Heart left ventricle (tissue), 16 donors: ENCODE results near the gene C5AR2. TPM values are rescaled to one million over a fixed set of nuclear protein-coding genes. Genes with fewer than 3 reads are reported as not detected.
A peak's percentile ranks its signal among the peaks of the same experiment; 100 is the strongest.

ENCODE experiments used
- ATAC-seq, 4 donors: fragments of 200-7000 bp; cut with Tn5 transposase; one replicate each; pipeline ENCODE4 v1.9.1; 2020 to 2022; ENCODE audit warnings: moderate library complexity in 4 of 4, mild to moderate bottlenecking in 3 of 4, moderate number of reproducible peaks in 1 of 4
- DNase-seq, 5 donors: peaks; one replicate each; pipeline ENCODE4 v3.0.0-alpha.2; 2020
- H3K27ac ChIP-seq, 12 donors: fragments of 200-600 bp; sonication (generic) in 4 of 12; one replicate each; pipeline versions ENCODE4 v1.5.0 to v1.8.0; 2016 to 2022; ENCODE audit warnings: mild to moderate bottlenecking in 2 of 12
- H3K27me3 ChIP-seq, 9 donors: fragments of 200-600 bp; sonication (generic) in 2 of 9; one replicate each; pipeline versions ENCODE4 v1.5.1 to v1.8.0; 2016 to 2022; ENCODE audit warnings: mild to moderate bottlenecking in 3 of 9
- H3K36me3 ChIP-seq, 9 donors: fragments of 200-600 bp; sonication (generic) in 2 of 9; one replicate each; pipeline versions ENCODE4 v1.5.0 to v1.8.0; 2018 to 2022; ENCODE audit warnings: mild to moderate bottlenecking in 2 of 9
- H3K4me1 ChIP-seq, 12 donors: fragments of 200-600 bp; sonication (generic) in 4 of 12; one replicate each; pipeline versions ENCODE4 v1.5.0 to v1.8.0; 2016 to 2022; ENCODE audit warnings: mild to moderate bottlenecking in 3 of 12
- H3K4me3 ChIP-seq, 12 donors: fragments of 200-600 bp; sonication (generic) in 4 of 12; one replicate each; pipeline versions ENCODE4 v1.5.0 to v1.8.0; 2017 to 2022; ENCODE audit warnings: mild to moderate bottlenecking in 9 of 12, moderate library complexity in 4 of 12
- H3K9me3 ChIP-seq, 12 donors: fragments of 200-600 bp; sonication (generic) in 4 of 12; one replicate each; pipeline versions ENCODE4 v1.5.0 to v1.8.0; 2016 to 2022; ENCODE audit warnings: mild to moderate bottlenecking in 1 of 12
- POLR2A ChIP-seq, 2 donors: fragments of 450-650 bp; IDR thresholded peaks; one replicate each; pipeline ENCODE4 v1.6.1; 2017; ENCODE audit warnings: antibody characterized with exemption in 2 of 2, mild to moderate bottlenecking in 2 of 2, moderate library complexity in 2 of 2
- WGBS, 4 donors: extraction: QIAGEN DNeasy Blood & Tissue Kit in 2 of 4; methylation state at CpG; one replicate each; pipeline versions ENCODE4 v1.1.5 to v1.1.7; 2013 to 2018; 5-methylcytosine and 5-hydroxymethylcytosine counted together
- intact Hi-C, 10 donors: fragments of 100-400 bp; cut with DNase I; formaldehyde crosslinking; loops; one replicate each; pipeline versions ENCODE4 v1.11.1 to v1.14.2; 2022
- polyA plus RNA-seq, 2 donors: library from polyadenylated mRNA; stranded (reverse); fragments of 200-250 nt; gene quantifications; one replicate each; pipeline ENCODE4 v1.2.3, GENCODE V29; 2013
- total RNA-seq, 9 donors: library from RNA; depleted of rRNA in 2 of 9; stranded (reverse); fragments of >200 nt in 2 of 9; fragmentation: NEBNext Ultra II Directional in 3 of 9; extraction: Animal tissue kit (Norgen Biotek cat#: 25700) in 3 of 9; gene quantifications; one replicate each; pipeline versions ENCODE4 v1.1.0 to v1.2.4, GENCODE V29; 2016 to 2023
- TF ChIP-seq, protein P1 (sequence below), 12 donors: fragments of 200-600 bp; sonication (generic) in 4 of 12; IDR thresholded peaks; one replicate each; pipeline versions ENCODE4 v1.5.0 to v1.8.0; 2018 to 2022; ENCODE audit warnings: antibody characterized with exemption in 12 of 12, mild to moderate bottlenecking in 5 of 12
- donor health status: ischemic (EF 13 %, LVEDD 7.1; RV severe dilation, severe dysfunction).
- donor health status: healthy with polysubstance abuse.
- donor health status: DM: no; HTN: yes; CAD: no.
- donor health status: DM: no; HTN: no; CAD: no.
- donor health status: ischemic (EF 25% LVEDD 6.9; RV normal size, moderate dysfunction).
- donor health status: ischemic (EF 25% LVEDD 5.7; RV mildly dilated, moderate dysfunction).
- donor health status: healthy.
- donor health status: DM: yes; HTN: yes; CAD: no.
- donor health status: ischemic (EF 35%, LVEDD 5.7; RV mildly dilated, moderate dysfunction).
- donor health status: nonischemic (EF 11% LVEDD 7.7; RV severe dilation, severe dysfunction).
- donor health status: DM: yes; HTN: yes; CAD: no.
- donor health status: PGD.
- donor health status: ischemic (EF 29% LVEDD 5.4; RV normal size, mild dysfunction).
- donor health status: nonischemic (EF 23%, LVEDD 6.1; RV moderate dilation, normal function).

The C5AR2 gene
- total and polyA plus RNA-seq, 11 donors: 0.12 to 3.3 (median 0.55) TPM

DNA sequence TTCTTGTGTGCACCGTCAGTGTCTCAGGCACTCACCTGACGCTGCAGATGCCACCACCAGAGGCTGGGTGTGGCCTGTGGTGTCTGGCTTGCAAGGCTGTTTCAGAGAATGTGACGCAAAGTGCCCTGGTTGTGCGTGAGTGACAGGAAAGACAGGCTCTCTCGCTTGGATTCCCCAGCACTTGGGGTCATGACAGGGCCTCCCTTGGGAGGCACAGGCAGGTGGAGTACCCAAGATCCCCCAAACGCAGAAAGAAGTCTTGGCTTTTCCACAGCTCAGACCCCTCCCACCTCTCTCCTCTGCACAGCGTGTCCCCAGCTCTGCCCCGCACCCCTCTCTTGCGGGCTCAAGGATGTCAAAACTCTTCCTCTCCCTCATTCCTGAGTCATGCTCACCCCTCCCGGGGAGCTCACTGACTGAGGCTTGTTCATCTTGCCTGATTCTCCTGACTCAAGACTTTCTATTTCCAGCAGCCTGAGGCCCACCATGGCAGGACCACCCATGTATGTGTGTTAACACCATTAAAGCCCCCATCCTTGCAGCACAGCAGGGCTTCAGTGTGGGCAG is 38.2 kb downstream of the C5AR2 start:
- Histone ChIP-seq H3K4me1 (peaks cover 0 to 14% (median 0%) of the 10 kb centered on the region in 12 donors), H3K27ac (peak overlapping the region in 1 of 12 donors; percentile 33), H3K36me3 (peaks cover 0 to 96% (median 83%) of the 10 kb centered on the region in 9 donors), H3K4me3 (no peak overlapping the region), H3K27me3 (no peaks in the 10 kb centered on the region), H3K9me3 (no peaks in the 10 kb centered on the region)
- intact Hi-C loops: no loop called here
- WGBS, 4 donors: 80 to 85% (median 84%) methylated on average over 10 of the region's 10 CpGs
- TF ChIP-seq, protein P1, sequence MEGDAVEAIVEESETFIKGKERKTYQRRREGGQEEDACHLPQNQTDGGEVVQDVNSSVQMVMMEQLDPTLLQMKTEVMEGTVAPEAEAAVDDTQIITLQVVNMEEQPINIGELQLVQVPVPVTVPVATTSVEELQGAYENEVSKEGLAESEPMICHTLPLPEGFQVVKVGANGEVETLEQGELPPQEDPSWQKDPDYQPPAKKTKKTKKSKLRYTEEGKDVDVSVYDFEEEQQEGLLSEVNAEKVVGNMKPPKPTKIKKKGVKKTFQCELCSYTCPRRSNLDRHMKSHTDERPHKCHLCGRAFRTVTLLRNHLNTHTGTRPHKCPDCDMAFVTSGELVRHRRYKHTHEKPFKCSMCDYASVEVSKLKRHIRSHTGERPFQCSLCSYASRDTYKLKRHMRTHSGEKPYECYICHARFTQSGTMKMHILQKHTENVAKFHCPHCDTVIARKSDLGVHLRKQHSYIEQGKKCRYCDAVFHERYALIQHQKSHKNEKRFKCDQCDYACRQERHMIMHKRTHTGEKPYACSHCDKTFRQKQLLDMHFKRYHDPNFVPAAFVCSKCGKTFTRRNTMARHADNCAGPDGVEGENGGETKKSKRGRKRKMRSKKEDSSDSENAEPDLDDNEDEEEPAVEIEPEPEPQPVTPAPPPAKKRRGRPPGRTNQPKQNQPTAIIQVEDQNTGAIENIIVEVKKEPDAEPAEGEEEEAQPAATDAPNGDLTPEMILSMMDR (IDR thresholded peaks at IDR 0.05): no peak
- no peak for TF ChIP-seq POLR2A (IDR thresholded peaks at IDR 0.05)
- ATAC-seq (peak in 3 of 4 donors; percentile 41 to 63 (median 49)), DNase-seq (peak in 1 of 5 donors; percentile 54)

DNA sequence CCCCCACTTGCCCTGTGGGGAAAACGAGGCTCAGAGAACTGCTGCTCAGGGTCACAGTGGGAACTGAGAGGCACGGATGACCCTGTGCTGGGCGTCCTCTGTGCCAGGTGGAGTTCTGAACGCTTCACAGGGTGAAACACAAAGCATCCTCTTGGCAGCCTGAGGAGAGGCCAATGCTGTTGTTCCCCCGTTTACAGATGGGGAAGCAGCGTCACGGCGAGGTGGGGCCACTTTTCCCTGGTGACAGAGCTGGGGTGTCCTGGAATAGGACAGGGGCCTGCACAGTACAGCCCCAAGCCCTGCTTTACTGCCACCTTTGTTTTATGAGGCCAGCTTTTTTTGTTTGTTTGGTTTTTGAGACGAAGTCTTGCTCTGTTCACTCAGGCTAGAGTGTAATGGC is 39.3 kb downstream of the C5AR2 start:
- H3K27me3 ChIP-seq: no peaks in the 10 kb centered on the region
- no peak overlapping the region for H3K27ac ChIP-seq
- H3K9me3 ChIP-seq: no peaks in the 10 kb centered on the region
- no peak overlapping the region for H3K4me3 ChIP-seq
- TF ChIP-seq, protein P1 (IDR thresholded peaks at IDR 0.05): no peak
- TF ChIP-seq POLR2A (IDR thresholded peaks at IDR 0.05): no peak
- intact Hi-C loops: no loop called here
- WGBS, 4 donors: 91 to 96% (median 92%) methylated on average over 5 to 9 of the region's 9 CpGs
- no peak for ATAC-seq
- DNase-seq: no peak
- H3K36me3 ChIP-seq: peaks cover 0 to 96% (median 83%) of the 10 kb centered on the region in 9 donors
- peaks cover 0 to 14% (median 0%) of the 10 kb centered on the region in 12 donors for H3K4me1 ChIP-seq

DNA sequence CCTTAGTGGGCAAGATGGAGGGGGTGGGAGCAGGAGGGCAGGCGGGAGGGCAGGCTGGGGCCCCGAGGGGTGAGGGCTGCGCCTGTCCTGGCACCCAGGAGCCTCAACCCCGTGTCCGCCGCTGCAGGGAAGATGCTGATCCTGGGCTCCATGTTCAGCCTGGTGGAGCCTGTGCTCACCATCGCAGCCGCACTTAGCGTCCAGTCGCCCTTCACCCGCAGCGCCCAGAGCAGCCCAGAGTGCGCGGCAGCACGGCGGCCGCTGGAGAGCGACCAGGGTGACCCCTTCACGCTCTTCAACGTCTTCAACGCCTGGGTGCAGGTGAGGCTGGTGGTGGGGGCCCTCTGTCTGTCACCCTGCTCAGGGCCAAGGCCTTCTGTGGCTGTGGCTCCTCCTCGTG is 40.6 kb downstream of the C5AR2 start:
- intact Hi-C loops: no loop called here
- Histone ChIP-seq H3K4me3 (no peak overlapping the region), H3K4me1 (peaks cover 0 to 14% (median under 1%) of the 10 kb centered on the region in 12 donors), H3K9me3 (no peaks in the 10 kb centered on the region), H3K27ac (no peak overlapping the region), H3K36me3 (peaks cover 0 to 93% (median 83%) of the 10 kb centered on the region in 9 donors), H3K27me3 (no peaks in the 10 kb centered on the region)
- ATAC-seq (no peak), DNase-seq (no peak)
- WGBS, 4 donors: 93 to 97% (median 97%) methylated on average over 15 to 22 of the region's 22 CpGs
- TF ChIP-seq POLR2A (IDR thresholded peaks at IDR 0.05): no peak
- TF ChIP-seq, protein P1 (IDR thresholded peaks at IDR 0.05): no peak

DNA sequence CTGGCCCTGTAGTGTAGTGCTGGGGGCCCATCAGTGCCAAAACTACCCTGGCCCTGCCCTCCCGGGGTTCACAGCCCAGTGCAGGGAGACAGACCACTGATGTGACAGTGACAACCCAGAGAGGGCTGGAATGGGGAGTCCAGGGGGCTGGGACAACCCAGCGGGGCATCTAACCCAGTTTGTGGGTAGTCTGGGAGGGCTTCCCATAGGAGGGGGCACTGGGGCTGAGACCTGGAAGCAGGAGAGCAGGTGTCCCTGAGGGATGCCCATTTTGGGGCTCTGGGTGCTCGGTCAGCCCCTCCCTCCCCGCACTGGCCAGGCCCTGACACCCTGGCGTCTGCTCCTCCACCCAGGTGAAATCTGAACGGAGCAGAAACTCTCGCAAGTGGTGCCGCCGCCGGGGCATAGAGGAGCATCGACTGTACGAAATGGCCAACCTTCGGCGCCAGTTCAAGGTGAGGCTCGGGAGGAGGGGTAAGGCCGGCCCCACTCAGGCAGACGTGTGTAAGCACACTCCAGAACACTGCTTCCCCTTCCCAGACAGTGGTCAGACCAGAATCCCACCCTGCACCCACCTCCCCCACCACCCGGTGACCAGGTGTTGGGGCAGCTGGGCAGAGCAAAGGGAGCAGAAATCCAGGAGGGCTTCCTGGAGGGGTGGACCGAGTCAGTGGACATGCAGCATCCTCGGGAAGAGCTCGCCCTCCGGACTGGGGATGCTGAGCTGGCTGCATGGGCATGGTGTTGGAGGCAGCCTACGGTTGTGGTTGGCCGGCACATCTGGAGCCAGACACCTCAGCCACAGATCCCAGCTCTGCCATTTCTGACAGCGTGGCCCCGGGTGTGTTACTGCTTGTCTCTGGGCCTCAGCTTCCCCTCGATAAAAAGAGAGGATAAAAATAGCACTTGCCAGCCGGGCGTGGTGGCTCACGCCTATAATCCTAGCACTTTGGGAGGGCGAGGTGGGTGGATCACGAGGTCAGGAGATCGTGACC is 41.6 kb downstream of the C5AR2 start:
- Histone ChIP-seq H3K27ac (no peak overlapping the region), H3K4me3 (no peak overlapping the region), H3K9me3 (no peaks in the 10 kb centered on the region), H3K27me3 (no peaks in the 10 kb centered on the region), H3K36me3 (peaks cover 0 to 98% (median 86%) of the 10 kb centered on the region in 9 donors), H3K4me1 (peaks cover 0 to 16% (median 4%) of the 10 kb centered on the region in 12 donors)
- TF ChIP-seq POLR2A (IDR thresholded peaks at IDR 0.05): no peak
- TF ChIP-seq, protein P1 (IDR thresholded peaks at IDR 0.05): no peak
- intact Hi-C loops: no loop called here
- no peak for DNase-seq
- no peak for ATAC-seq
- WGBS, 4 donors: 86 to 92% (median 91%) methylated on average over 25 to 33 of the region's 33 CpGs
